GM12878 (cell line): ENCODE measurements around the gene EHD2. TPM values are rescaled to one million over a fixed set of nuclear protein-coding genes. Genes with fewer than 3 reads are reported as not detected.

ENCODE experiments used
- ATAC-seq: fragments of 200-7000 bp; cut with Tn5 transposase; 3 replicates; pipeline ENCODE4 v1.9.1; 2020; ENCODE audit warnings: mild to moderate bottlenecking, moderate library complexity
- BruUV-seq: library from RNA; stranded (reverse); fragments of 400-500 nt; replicated peaks from 2 replicates; lab custom pipeline; 2021; lab: Mats Ljungman, UMichigan
- CTCF ChIA-PET: fragments of 300-600 bp; sonication (Branson Sonifier 250); formaldehyde crosslinking; extraction: SDS; loops from one replicate; lab custom pipeline; 2021; ENCODE audit warnings: inconsistent platforms; lab: Yijun Ruan, JAX
- POLR2A ChIA-PET: fragments of 350-600 bp; formaldehyde crosslinking; extraction: SDS; loops from one replicate; lab custom pipeline; 2021; ENCODE audit warnings: inconsistent platforms; lab: Charles Lee
- RAD21 ChIA-PET: fragments of 300-600 bp; sonication (Branson Sonifier 250); formaldehyde crosslinking; loops from one replicate; lab custom pipeline; 2023; ENCODE audit warnings: antibody characterized with exemption; ENCODE audit not compliant: unreplicated experiment; lab: Charles Lee
- SMC1A ChIA-PET: fragments of 300-600 bp; sonication (Branson Sonifier 250); formaldehyde crosslinking; loops from one replicate; lab custom pipeline; 2023; ENCODE audit not compliant: unreplicated experiment, uncharacterized antibody; lab: Charles Lee
- DNase-seq: peaks from one replicate; pipeline ENCODE4 v3.0.0-alpha.2; 2011; ENCODE audit warnings: low read depth, low spot score
- FAIRE-seq: peaks from 3 replicates; lab custom pipeline; 2011; peaks lifted over from hg19 to GRCh38; lab: Jason Lieb, UNC
- H2AFZ ChIP-seq: 2 replicates; pipeline ENCODE4 v1.6.0; 2011; ENCODE audit warnings: low read depth, low read length, control low read depth; ENCODE audit not compliant: control insufficient read depth
- H3K27ac ChIP-seq: 2 replicates; pipeline ENCODE4 v1.5.1; 2011; ENCODE audit warnings: control low read depth; ENCODE audit not compliant: control insufficient read depth, insufficient read depth
- H3K27me3 ChIP-seq, 2 experiments: replicated peaks in 1 of 2; 2 replicates each; pipeline versions ENCODE4 v1.6.0 to v1.6.1; 2011; ENCODE audit warnings: low read length in 1 of 2; ENCODE audit not compliant: control insufficient read depth in 2 of 2, insufficient read depth in 2 of 2
- H3K36me3 ChIP-seq, 2 experiments: 2 replicates each; pipeline ENCODE4 v1.5.1; 2011; ENCODE audit warnings: low read length in 1 of 2; ENCODE audit not compliant: control insufficient read depth in 2 of 2, insufficient read depth in 2 of 2
- H3K4me1 ChIP-seq: 2 replicates; pipeline ENCODE4 v1.6.1; 2011; ENCODE audit warnings: mild to moderate bottlenecking, low read length, moderate library complexity, mixed read lengths; ENCODE audit not compliant: control insufficient read depth, insufficient read depth
- H3K4me2 ChIP-seq: 2 replicates; pipeline ENCODE4 v1.6.0; 2011; ENCODE audit warnings: control low read depth; ENCODE audit not compliant: control insufficient read depth, insufficient read depth
- H3K4me3 ChIP-seq: fragments of 200-600 bp; sonication (generic); 2 replicates; pipeline ENCODE4 v1.5.1; 2016
- H3K79me2 ChIP-seq: 2 replicates; pipeline ENCODE4 v1.6.0; 2011; ENCODE audit warnings: low read length; ENCODE audit not compliant: control insufficient read depth, insufficient read depth
- H3K9ac ChIP-seq: 2 replicates; pipeline ENCODE4 v1.8.0; 2011; ENCODE audit warnings: low read length, control low read depth, mixed read lengths; ENCODE audit not compliant: control insufficient read depth, insufficient read depth
- H3K9me3 ChIP-seq: replicated peaks from 3 replicates; pipeline ENCODE4 v1.5.1; 2011; ENCODE audit warnings: mild to moderate bottlenecking, low read length; ENCODE audit not compliant: control insufficient read depth, insufficient read depth
- H4K20me1 ChIP-seq: 2 replicates; pipeline ENCODE4 v1.6.0; 2011; ENCODE audit not compliant: control insufficient read depth, insufficient read depth
- EP300 ChIP-seq, 2 experiments: fragments of 150-350 bp in 1 of 2; IDR thresholded peaks; 2 replicates each; pipeline ENCODE4 v1.6.1; 2011 to 2012; ENCODE audit warnings: low read depth in 2 of 2, low read length in 2 of 2, borderline replicate concordance in 1 of 2, improper control_type of control experiment in 1 of 2, inconsistent platforms in 1 of 2; ENCODE audit not compliant: control insufficient read depth in 1 of 2
- RBBP5 ChIP-seq: fragments of 200-600 bp; sonication (generic); conservative IDR thresholded peaks from 2 replicates; pipeline ENCODE4 v1.6.1; 2016
- TCF12 ChIP-seq: IDR thresholded peaks from 2 replicates; pipeline ENCODE4 v1.6.1; 2011; ENCODE audit warnings: low read depth, mild to moderate bottlenecking, low read length
- ZBTB4 ChIP-seq: fragments of 450-650 bp; formaldehyde crosslinking; IDR thresholded peaks from 2 replicates; pipeline ENCODE4 v1.4.0; 2022; ENCODE audit warnings: mild to moderate bottlenecking, moderate library complexity
- ZSCAN29 ChIP-seq: fragments of 450-650 bp; IDR thresholded peaks from 2 replicates; pipeline ENCODE4 v1.6.1; 2017; ENCODE audit warnings: mild to moderate bottlenecking, moderate library complexity
- ZZZ3 ChIP-seq: IDR thresholded peaks from 2 replicates; pipeline ENCODE4 v1.6.1; 2011; ENCODE audit warnings: low read depth; ENCODE audit not compliant: control insufficient read depth, insufficient read length
- WGBS: methylation state at CpG from one replicate; pipeline ENCODE4 v1.1.6; 2016; ENCODE audit warnings: low lambda C conversion rate; ENCODE audit not compliant: insufficient replicate concordance, insufficient coverage; ENCODE audit errors: missing lambda C conversion rate; 5-methylcytosine and 5-hydroxymethylcytosine counted together
- in situ Hi-C: fragments of 300-500 bp; cut with MboI; formaldehyde crosslinking; loops from 9 replicates; pipeline ENCODE4 v1.14.3; 2018; ENCODE audit warnings: mixed read lengths
- intact Hi-C: fragments of 100-400 bp; cut with micrococcal nuclease; formaldehyde crosslinking; loops from one replicate; pipeline ENCODE4 v1.14.2; 2022; ENCODE audit not compliant: unreplicated experiment
- polyA plus RNA-seq, 11 experiments: library from polyadenylated mRNA; depleted of rRNA in 4 of 11; unstranded in 6 of 11; stranded (reverse) in 5 of 11; fragments of >200 nt; fragmentation: Nextera tagmentation in 4 of 11; fragmentation: Illumina TruSeq in 1 of 11; extraction: Ambion mirVana in 4 of 11; extraction: Trizol in 1 of 11; gene quantifications; 1 replicate in 1 of 11; 2 replicates in 10 of 11; pipeline versions ENCODE4 v1.2.1 to v1.2.3, GENCODE V29; 2011 to 2016; ENCODE audit warnings: inconsistent platforms in 2 of 11, missing spikeins in 2 of 11, low read depth in 1 of 11
- total RNA-seq, 4 experiments: library from RNA; depleted of rRNA in 3 of 4; stranded (reverse); fragments of >200 nt in 3 of 4; fragmentation: Illumina TruSeq in 1 of 4; extraction: Trizol in 1 of 4; gene quantifications; 2 replicates each; pipeline versions ENCODE4 v1.2.1 to v1.2.3, GENCODE V29; 2013 to 2021
- TF ChIP-seq, protein P1 (sequence below): fragments of 450-650 bp; formaldehyde crosslinking; IDR thresholded peaks from 2 replicates; pipeline ENCODE4 v1.5.0; 2022; ENCODE audit warnings: mild to moderate bottlenecking, missing genetic modification characterization
- TF ChIP-seq, protein P2 (sequence below): fragments of 450-650 bp; IDR thresholded peaks from 2 replicates; pipeline ENCODE4 v1.6.1; 2017; ENCODE audit warnings: mild to moderate bottlenecking, moderate library complexity
- TF ChIP-seq, protein P3 (sequence below): fragments of 450-650 bp; IDR thresholded peaks from 2 replicates; pipeline ENCODE4 v1.6.1; 2016; ENCODE audit warnings: mild to moderate bottlenecking

EHD2 gene
- total and polyA plus RNA-seq, 10 of the 15 experiments (the other 5 are each of a cell fraction or from before 2014, with no cell fraction given), result 0.12 to 0.24 (median 0.23) TPM; not detected in 7

GRCh38 chr19:47698631-47699359, 14.4 kb upstream of the EHD2 start:
- ChIA-PET CTCF (interaction anchor here (0.6 to 6.4 kb wide), 20 partner anchors 8 to 350 kb away, joined by 3 to 70 read pairs (median 4); partner anchors contain the start of genes DHX34 and KPTN), SMC1A (interaction anchor here (0.9 to 1.7 kb wide), 4 partner anchors 260 to 270 kb away, joined by 3 to 8 read pairs (median 4); no protein-coding TSS in a partner anchor), POLR2A (no interaction called here), RAD21 (interaction anchor here (0.6 to 1.8 kb wide), 4 partner anchors 130 to 265 kb away, joined by 3 to 16 read pairs (median 8); no protein-coding TSS in a partner anchor)
- no peak for FAIRE-seq
- no peak overlapping the region for H2AFZ ChIP-seq
- H3K79me2 ChIP-seq, result no peaks in the 10 kb centered on the region
- peaks cover 0 to 2% of the 10 kb centered on the region in 2 experiments; a peak in 3 of 4 replicates for H3K36me3 ChIP-seq
- BruUV-seq, result no TSS peak
- H3K9ac ChIP-seq, result no peak overlapping the region
- no peaks in the 10 kb centered on the region for H3K9me3 ChIP-seq
- H3K4me1 ChIP-seq, result no peaks in the 10 kb centered on the region
- WGBS, result 79% methylated on average over 41 of the region's 46 CpGs
- no peak overlapping the region for H3K4me3 ChIP-seq
- no peak for DNase-seq
- intact Hi-C loops (loop anchor here (1.0 kb wide), 1 partner anchor 262 kb away; no protein-coding TSS in a partner anchor), in situ Hi-C loops (loop anchor here (5.0 kb wide), 1 partner anchor 401 kb away; no protein-coding TSS in a partner anchor)
- no peak for ATAC-seq
- H3K27ac ChIP-seq, result no peak overlapping the region
- no peak overlapping the region for H3K4me2 ChIP-seq
- no peaks in the 10 kb centered on the region for H3K27me3 ChIP-seq
- no peaks in the 10 kb centered on the region for H4K20me1 ChIP-seq
- TF ChIP-seq, protein P1, sequence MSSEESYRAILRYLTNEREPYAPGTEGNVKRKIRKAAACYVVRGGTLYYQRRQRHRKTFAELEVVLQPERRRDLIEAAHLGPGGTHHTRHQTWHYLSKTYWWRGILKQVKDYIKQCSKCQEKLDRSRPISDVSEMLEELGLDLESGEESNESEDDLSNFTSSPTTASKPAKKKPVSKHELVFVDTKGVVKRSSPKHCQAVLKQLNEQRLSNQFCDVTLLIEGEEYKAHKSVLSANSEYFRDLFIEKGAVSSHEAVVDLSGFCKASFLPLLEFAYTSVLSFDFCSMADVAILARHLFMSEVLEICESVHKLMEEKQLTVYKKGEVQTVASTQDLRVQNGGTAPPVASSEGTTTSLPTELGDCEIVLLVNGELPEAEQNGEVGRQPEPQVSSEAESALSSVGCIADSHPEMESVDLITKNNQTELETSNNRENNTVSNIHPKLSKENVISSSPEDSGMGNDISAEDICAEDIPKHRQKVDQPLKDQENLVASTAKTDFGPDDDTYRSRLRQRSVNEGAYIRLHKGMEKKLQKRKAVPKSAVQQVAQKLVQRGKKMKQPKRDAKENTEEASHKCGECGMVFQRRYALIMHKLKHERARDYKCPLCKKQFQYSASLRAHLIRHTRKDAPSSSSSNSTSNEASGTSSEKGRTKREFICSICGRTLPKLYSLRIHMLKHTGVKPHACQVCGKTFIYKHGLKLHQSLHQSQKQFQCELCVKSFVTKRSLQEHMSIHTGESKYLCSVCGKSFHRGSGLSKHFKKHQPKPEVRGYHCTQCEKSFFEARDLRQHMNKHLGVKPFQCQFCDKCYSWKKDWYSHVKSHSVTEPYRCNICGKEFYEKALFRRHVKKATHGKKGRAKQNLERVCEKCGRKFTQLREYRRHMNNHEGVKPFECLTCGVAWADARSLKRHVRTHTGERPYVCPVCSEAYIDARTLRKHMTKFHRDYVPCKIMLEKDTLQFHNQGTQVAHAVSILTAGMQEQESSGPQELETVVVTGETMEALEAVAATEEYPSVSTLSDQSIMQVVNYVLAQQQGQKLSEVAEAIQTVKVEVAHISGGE (CRISPR knock-in tag), result no peak
- TF ChIP-seq ZZZ3 (no peak), ZBTB4 (CRISPR knock-in tag) (no peak), EP300 (IDR thresholded peaks at IDR 0.05; ENCODE audit: borderline replicate concordance in 1 of 2, control insufficient read depth in 1 of 2, low read depth in 2 of 2, low read length in 2 of 2) (no peak), RBBP5 (no peak), ZSCAN29 (no peak), TCF12 (no peak)
- TF ChIP-seq, protein P2, sequence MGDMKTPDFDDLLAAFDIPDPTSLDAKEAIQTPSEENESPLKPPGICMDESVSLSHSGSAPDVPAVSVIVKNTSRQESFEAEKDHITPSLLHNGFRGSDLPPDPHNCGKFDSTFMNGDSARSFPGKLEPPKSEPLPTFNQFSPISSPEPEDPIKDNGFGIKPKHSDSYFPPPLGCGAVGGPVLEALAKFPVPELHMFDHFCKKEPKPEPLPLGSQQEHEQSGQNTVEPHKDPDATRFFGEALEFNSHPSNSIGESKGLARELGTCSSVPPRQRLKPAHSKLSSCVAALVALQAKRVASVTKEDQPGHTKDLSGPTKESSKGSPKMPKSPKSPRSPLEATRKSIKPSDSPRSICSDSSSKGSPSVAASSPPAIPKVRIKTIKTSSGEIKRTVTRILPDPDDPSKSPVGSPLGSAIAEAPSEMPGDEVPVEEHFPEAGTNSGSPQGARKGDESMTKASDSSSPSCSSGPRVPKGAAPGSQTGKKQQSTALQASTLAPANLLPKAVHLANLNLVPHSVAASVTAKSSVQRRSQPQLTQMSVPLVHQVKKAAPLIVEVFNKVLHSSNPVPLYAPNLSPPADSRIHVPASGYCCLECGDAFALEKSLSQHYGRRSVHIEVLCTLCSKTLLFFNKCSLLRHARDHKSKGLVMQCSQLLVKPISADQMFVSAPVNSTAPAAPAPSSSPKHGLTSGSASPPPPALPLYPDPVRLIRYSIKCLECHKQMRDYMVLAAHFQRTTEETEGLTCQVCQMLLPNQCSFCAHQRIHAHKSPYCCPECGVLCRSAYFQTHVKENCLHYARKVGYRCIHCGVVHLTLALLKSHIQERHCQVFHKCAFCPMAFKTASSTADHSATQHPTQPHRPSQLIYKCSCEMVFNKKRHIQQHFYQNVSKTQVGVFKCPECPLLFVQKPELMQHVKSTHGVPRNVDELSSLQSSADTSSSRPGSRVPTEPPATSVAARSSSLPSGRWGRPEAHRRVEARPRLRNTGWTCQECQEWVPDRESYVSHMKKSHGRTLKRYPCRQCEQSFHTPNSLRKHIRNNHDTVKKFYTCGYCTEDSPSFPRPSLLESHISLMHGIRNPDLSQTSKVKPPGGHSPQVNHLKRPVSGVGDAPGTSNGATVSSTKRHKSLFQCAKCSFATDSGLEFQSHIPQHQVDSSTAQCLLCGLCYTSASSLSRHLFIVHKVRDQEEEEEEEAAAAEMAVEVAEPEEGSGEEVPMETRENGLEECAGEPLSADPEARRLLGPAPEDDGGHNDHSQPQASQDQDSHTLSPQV, result no peak
- TF ChIP-seq, protein P3, sequence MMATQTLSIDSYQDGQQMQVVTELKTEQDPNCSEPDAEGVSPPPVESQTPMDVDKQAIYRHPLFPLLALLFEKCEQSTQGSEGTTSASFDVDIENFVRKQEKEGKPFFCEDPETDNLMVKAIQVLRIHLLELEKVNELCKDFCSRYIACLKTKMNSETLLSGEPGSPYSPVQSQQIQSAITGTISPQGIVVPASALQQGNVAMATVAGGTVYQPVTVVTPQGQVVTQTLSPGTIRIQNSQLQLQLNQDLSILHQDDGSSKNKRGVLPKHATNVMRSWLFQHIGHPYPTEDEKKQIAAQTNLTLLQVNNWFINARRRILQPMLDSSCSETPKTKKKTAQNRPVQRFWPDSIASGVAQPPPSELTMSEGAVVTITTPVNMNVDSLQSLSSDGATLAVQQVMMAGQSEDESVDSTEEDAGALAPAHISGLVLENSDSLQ, result no peak
